HEK293T (cell line): ENCODE data around the gene PTGFR.

ENCODE experiments used
- CTCF ChIA-PET: fragments of 350-600 bp; formaldehyde crosslinking; extraction: SDS; loops from one replicate; lab custom pipeline; 2021; ENCODE audit warnings: antibody characterized with exemption, inconsistent platforms; lab: Yijun Ruan, JAX
- POLR2A ChIA-PET: fragments of 350-600 bp; formaldehyde crosslinking; extraction: SDS; loops from one replicate; lab custom pipeline; 2020; ENCODE audit warnings: antibody characterized with exemption, inconsistent platforms; lab: Yijun Ruan, JAX
- DNase-seq: peaks from one replicate; pipeline ENCODE4 v3.0.0; 2012; ENCODE audit warnings: mixed read lengths; ENCODE audit errors: extremely low spot score
- ARNT ChIP-seq: fragments of 450-650 bp; IDR thresholded peaks from 2 replicates; pipeline ENCODE4 v1.6.1; 2017; ENCODE audit warnings: mild to moderate bottlenecking
- BHLHE40 ChIP-seq: fragments of 450-650 bp; IDR thresholded peaks from 2 replicates; pipeline ENCODE4 v1.6.1; 2016; ENCODE audit warnings: mild to moderate bottlenecking, moderate library complexity, borderline replicate concordance
- CTBP1 ChIP-seq: fragments of 450-650 bp; IDR thresholded peaks from 2 replicates; pipeline ENCODE4 v1.6.1; 2016; ENCODE audit warnings: borderline replicate concordance
- ELF4 ChIP-seq: fragments of 450-650 bp; IDR thresholded peaks from 2 replicates; pipeline ENCODE4 v1.6.1; 2017; ENCODE audit warnings: antibody characterized with exemption
- FOXA1 ChIP-seq: fragments of 450-650 bp; IDR thresholded peaks from 2 replicates; pipeline ENCODE4 v1.6.1; 2016; ENCODE audit warnings: mild to moderate bottlenecking
- FOXK2 ChIP-seq: fragments of 450-650 bp; IDR thresholded peaks from 2 replicates; pipeline ENCODE4 v1.6.1; 2016; ENCODE audit warnings: mild to moderate bottlenecking
- FOXM1 ChIP-seq: fragments of 450-650 bp; IDR thresholded peaks from 2 replicates; pipeline ENCODE4 v1.6.1; 2017; ENCODE audit warnings: mild to moderate bottlenecking, borderline replicate concordance
- HDGF ChIP-seq: fragments of 450-650 bp; IDR thresholded peaks from 2 replicates; pipeline ENCODE4 v1.6.1; 2017; ENCODE audit warnings: antibody characterized with exemption, borderline replicate concordance
- L3MBTL2 ChIP-seq: fragments of 450-650 bp; conservative IDR thresholded peaks from 2 replicates; pipeline ENCODE4 v1.6.1; 2016; ENCODE audit warnings: mild to moderate bottlenecking
- LEF1 ChIP-seq: fragments of 450-650 bp; IDR thresholded peaks from 2 replicates; pipeline ENCODE4 v1.6.1; 2017; ENCODE audit warnings: mild to moderate bottlenecking, borderline replicate concordance
- NFRKB ChIP-seq: fragments of 450-650 bp; IDR thresholded peaks from 2 replicates; pipeline ENCODE4 v1.6.1; 2016; ENCODE audit warnings: mild to moderate bottlenecking, moderate library complexity
- SP1 ChIP-seq: fragments of 450-650 bp; IDR thresholded peaks from 2 replicates; pipeline ENCODE4 v1.6.1; 2017
- SUZ12 ChIP-seq: fragments of 450-650 bp; IDR thresholded peaks from 2 replicates; pipeline ENCODE4 v1.6.1; 2016; ENCODE audit warnings: mild to moderate bottlenecking
- TARDBP ChIP-seq: fragments of 450-650 bp; IDR thresholded peaks from 2 replicates; pipeline ENCODE4 v1.6.1; 2016
- ZNF384 ChIP-seq: fragments of 450-650 bp; IDR thresholded peaks from 2 replicates; pipeline ENCODE4 v1.6.1; 2016
- TF ChIP-seq, protein P1 (sequence below): fragments of 450-650 bp; IDR thresholded peaks from 2 replicates; pipeline ENCODE4 v1.6.1; 2016

PTGFR gene

DNA sequence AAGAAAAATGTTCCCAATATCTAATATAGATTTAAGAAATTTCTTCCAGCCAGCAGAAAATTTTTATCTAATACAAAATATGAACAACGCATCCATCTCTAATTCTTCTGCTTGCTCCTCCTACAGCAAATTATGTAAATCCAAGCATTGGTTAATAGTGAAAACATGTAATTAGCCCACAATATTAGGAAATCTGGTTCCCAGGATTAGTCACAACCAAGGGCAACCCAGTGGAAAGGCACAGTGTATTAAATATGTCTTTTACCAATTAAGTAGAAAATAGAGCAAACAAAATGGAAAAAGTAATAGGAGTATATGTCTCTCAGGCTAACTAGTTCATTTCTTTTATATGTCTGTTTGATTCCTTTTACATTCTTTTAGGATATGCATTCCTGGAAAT, 70.0 kb downstream of the PTGFR start:
- POLR2A ChIA-PET, result no interaction called here
- TF ChIP-seq, protein P1, sequence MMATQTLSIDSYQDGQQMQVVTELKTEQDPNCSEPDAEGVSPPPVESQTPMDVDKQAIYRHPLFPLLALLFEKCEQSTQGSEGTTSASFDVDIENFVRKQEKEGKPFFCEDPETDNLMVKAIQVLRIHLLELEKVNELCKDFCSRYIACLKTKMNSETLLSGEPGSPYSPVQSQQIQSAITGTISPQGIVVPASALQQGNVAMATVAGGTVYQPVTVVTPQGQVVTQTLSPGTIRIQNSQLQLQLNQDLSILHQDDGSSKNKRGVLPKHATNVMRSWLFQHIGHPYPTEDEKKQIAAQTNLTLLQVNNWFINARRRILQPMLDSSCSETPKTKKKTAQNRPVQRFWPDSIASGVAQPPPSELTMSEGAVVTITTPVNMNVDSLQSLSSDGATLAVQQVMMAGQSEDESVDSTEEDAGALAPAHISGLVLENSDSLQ, result no peak
- TF ChIP-seq NFRKB, result no peak
- TF ChIP-seq LEF1, result no peak
- no peak for TF ChIP-seq FOXA1
- no peak for TF ChIP-seq ELF4
- no peak for TF ChIP-seq FOXM1
- no peak for TF ChIP-seq SUZ12
- TF ChIP-seq BHLHE40, result no peak
- no peak for TF ChIP-seq CTBP1
- CTCF ChIA-PET, result no interaction called here
- no peak for DNase-seq

DNA sequence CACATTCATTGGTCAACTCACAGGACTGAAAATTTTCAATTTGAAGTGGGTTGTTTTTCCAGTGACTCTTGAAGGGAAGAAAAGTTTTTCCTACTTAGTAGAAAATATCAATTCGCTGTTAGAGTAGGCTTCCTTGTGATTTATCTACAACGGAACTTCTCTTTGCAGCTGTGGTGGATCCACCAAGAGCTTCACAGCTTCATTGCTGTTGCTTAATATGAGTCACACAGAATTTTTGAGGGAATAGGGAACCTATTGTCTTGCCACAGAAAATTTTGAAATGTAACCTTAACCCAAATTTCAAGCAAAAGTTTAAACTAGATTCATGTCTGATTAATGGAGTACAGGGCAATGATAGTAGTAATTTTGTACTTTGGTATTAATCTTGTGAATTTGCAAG, 71.1 kb downstream of the PTGFR start:
- POLR2A ChIA-PET, result no interaction called here
- no peak for DNase-seq
- TF ChIP-seq, protein P1, result no peak
- no peak for TF ChIP-seq TARDBP
- no peak for TF ChIP-seq HDGF
- TF ChIP-seq BHLHE40, result no peak
- no peak for TF ChIP-seq LEF1
- TF ChIP-seq ELF4, result no peak
- TF ChIP-seq SP1, result no peak
- CTCF ChIA-PET, result no interaction called here

DNA sequence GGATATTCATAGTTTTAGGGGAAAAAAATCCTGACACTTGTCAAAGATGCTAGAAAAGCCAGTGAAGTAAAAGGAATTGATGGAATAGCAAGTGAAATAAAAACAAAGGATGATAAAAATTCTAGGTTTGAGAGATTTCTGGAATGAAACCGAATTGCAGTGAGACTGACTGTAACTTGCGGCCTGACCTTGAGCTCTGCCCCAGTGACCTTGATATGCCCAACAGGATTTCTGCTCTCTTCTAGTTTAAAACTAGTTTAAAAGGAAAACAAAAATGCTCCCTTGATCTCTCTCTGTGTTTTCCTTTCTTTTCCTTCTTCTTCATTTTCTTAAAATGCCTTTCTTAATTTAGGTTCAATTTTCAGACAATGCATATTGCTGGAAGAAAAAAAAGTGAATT, 74.6 kb downstream of the PTGFR start:
- no peak for DNase-seq
- POLR2A ChIA-PET, result no interaction called here
- TF ChIP-seq L3MBTL2 (no peak), BHLHE40 (no peak), TARDBP (no peak)
- CTCF ChIA-PET, result no interaction called here

DNA sequence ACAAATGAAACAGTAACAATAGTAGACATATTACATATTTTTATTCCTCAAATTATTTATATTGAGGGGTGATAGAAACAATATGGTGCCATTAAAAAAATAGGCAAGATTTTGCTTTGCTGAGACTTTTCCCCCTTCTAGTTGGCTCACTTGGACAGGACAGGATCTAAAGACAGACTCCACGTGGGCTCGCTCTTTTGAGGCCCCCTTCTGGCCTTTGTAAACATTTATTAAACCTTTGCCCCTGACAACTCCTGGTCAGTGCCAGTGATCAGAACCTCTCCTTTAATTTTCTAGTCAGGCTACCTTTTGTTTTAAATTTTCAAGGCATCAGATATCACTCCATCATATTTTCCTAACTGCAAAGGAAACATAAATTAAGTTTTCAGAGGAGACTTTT, 79.8 kb downstream of the PTGFR start:
- ChIA-PET CTCF (no interaction called here), POLR2A (no interaction called here)
- no peak for DNase-seq
- TF ChIP-seq FOXK2 (no peak), CTBP1 (no peak), ELF4 (no peak), SUZ12 (no peak), L3MBTL2 (no peak), FOXA1 (no peak), LEF1 (no peak), SP1 (no peak)

DNA sequence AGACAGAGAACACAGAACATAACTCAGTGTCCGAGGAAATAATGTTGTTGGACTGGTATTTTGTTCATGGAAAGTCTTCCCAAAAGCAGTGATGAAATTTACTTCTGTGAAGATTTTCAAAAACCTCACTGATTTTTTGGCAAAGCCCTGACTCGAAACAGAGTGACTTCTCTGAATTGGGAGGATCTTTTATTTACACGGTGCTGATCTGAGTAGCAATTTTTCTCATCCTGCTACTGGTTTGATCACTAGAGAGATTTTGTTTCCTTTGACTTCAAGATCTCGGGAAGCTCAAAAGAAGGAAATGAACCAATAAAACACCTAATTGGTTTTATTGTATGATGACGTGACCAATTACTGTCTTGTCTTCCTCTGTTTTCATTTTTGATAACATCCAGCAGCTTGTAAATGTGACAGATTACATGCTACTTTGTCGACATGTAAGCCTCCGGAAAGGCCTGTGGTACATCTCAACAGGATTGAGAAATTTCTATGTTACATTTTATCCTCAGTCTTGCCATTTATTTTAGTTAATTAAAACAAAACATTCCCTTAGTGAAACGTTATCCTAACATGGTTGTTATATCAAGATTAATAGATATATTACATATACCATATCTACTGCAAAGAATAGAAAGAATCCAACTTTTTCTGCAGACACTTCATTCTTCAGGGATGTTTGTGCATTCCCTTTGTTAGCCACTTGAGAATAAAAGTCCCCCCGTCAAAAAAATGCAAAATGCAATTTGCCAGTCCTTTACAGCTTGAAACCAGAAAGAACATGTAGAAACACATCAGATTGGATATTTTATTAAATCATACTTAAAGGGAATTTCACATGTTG, 86.7 kb downstream of the PTGFR start:
- TF ChIP-seq ARNT (no peak), SP1 (no peak), FOXA1 (no peak), LEF1 (no peak), BHLHE40 (no peak), CTBP1 (no peak), SUZ12 (no peak), HDGF (no peak), FOXM1 (no peak), ZNF384 (no peak), L3MBTL2 (no peak), TARDBP (no peak)
- TF ChIP-seq, protein P1, result no peak
- no peak for DNase-seq
- CTCF ChIA-PET, result no interaction called here
- POLR2A ChIA-PET, result no interaction called here

DNA sequence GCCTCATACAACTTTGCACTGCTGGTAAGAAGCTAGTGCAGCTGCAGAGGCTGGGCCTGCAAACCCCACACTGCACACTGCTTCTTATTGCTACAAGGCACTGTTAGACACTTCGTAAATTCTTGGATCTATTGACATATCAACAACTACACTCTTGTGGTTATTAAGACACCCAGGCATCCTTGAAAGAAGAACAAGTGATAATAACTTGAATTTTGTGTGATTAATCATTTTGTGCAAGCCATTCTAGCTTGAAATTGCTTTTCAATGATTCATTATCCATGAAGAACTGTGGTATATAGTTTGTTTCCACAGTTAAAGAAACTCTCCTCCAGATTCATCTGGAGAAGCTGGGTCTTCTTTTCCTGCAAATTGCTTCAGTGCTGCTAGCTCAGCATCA, 95.8 kb downstream of the PTGFR start:
- CTCF ChIA-PET, result no interaction called here
- TF ChIP-seq, protein P1, result no peak
- no peak for TF ChIP-seq HDGF
- TF ChIP-seq FOXA1, result no peak
- TF ChIP-seq L3MBTL2, result no peak
- TF ChIP-seq SUZ12, result no peak
- no peak for TF ChIP-seq TARDBP
- no peak for TF ChIP-seq BHLHE40
- TF ChIP-seq FOXK2, result no peak
- no peak for TF ChIP-seq ARNT
- no peak for TF ChIP-seq ELF4
- TF ChIP-seq LEF1, result no peak
- no peak for TF ChIP-seq NFRKB
- TF ChIP-seq CTBP1, result no peak
- no peak for TF ChIP-seq FOXM1
- TF ChIP-seq ZNF384, result no peak
- TF ChIP-seq SP1, result no peak
- DNase-seq, result no peak
- POLR2A ChIA-PET, result no interaction called here
